NCI-H748 (cell line): ENCODE data around the gene FAM32A.

Source experiments
- DNase-seq: peaks from one replicate; lab custom pipeline; 2025; ENCODE audit not compliant: unreplicated experiment; lab: John Stamatoyannopoulos, UW

The FAM32A gene

GRCh38 chr19:16224293-16225045, 39.3 kb downstream of the FAM32A start:
- no peak for DNase-seq

GRCh38 chr19:16225279-16226183, 40.3 kb downstream of the FAM32A start:
- no peak for DNase-seq

- DNase-seq, result no peak
Observed at GRCh38 chr19:16226184-16226591, 41.0 kb downstream of the FAM32A start.

- no peak for DNase-seq
Observed at GRCh38 chr19:16226878-16227836, 41.9 kb downstream of the FAM32A start.

- no peak for DNase-seq
Observed at GRCh38 chr19:16227837-16228636, 42.8 kb downstream of the FAM32A start.

- no peak for DNase-seq
Observed at GRCh38 chr19:16228637-16229321, 43.6 kb downstream of the FAM32A start.

- no peak for DNase-seq
Observed at GRCh38 chr19:16229322-16229641, 44.1 kb downstream of the FAM32A start.

GRCh38 chr19:16232127-16232526, 46.9 kb downstream of the FAM32A start:
- DNase-seq, result no peak

GRCh38 chr19:16232568-16232967, 47.4 kb downstream of the FAM32A start:
- DNase-seq, result no peak

- no peak for DNase-seq
Observed at GRCh38 chr19:16233081-16233776, 48.0 kb downstream of the FAM32A start.

- DNase-seq, result no peak
Observed at GRCh38 chr19:16233836-16234551, 48.8 kb downstream of the FAM32A start.

GRCh38 chr19:16234552-16235445, 49.6 kb downstream of the FAM32A start:
- DNase-seq, result no peak

GRCh38 chr19:16235811-16236652, 50.8 kb downstream of the FAM32A start:
- no peak for DNase-seq
